Kidney (tissue), 14 donors: ENCODE measurements around the gene IRF1. TPM values are rescaled to one million over a fixed set of nuclear protein-coding genes. Genes with fewer than 3 reads are reported as not detected.
A peak's percentile ranks its signal among the peaks of the same experiment; 100 is the strongest.

Source experiments
- DNase-seq, 5 donors: peaks; one replicate each; pipeline ENCODE4 v3.0.0-alpha.2; 2013 to 2020
- FAIRE-seq: peaks from 2 replicates; lab custom pipeline; 2012; peaks lifted over from hg19 to GRCh38; lab: Jason Lieb, UNC
- H3K27ac ChIP-seq, 2 donors: one replicate each; pipeline ENCODE4 v1.7.0; 2013; ENCODE audit warnings: low read depth in 2 of 2, low read length in 2 of 2, inconsistent platforms in 1 of 2
- H3K27me3 ChIP-seq: one replicate; pipeline ENCODE4 v1.7.1; 2013; ENCODE audit warnings: low read length, inconsistent platforms; ENCODE audit not compliant: control insufficient read depth, insufficient read depth
- H3K36me3 ChIP-seq, 3 donors: one replicate each; pipeline versions ENCODE4 v1.7.0 to v1.7.1; 2013; ENCODE audit warnings: low read length in 3 of 3, control low read depth in 1 of 3, inconsistent platforms in 1 of 3; ENCODE audit not compliant: insufficient read depth in 3 of 3, control insufficient read depth in 2 of 3
- H3K4me1 ChIP-seq, 3 donors: one replicate each; pipeline versions ENCODE4 v1.7.0 to v1.7.1; 2013; ENCODE audit warnings: low read length in 3 of 3, inconsistent platforms in 1 of 3, low read depth in 1 of 3; ENCODE audit not compliant: control insufficient read depth in 2 of 3, insufficient read depth in 2 of 3
- H3K4me3 ChIP-seq, 3 donors: one replicate each; pipeline versions ENCODE4 v1.7.0 to v1.8.1; 2013; ENCODE audit warnings: low read length in 3 of 3, control low read depth in 1 of 3, inconsistent platforms in 1 of 3
- H3K9ac ChIP-seq, 3 donors: one replicate each; pipeline versions ENCODE4 v1.7.0 to v1.7.1; 2013; ENCODE audit warnings: low read length in 3 of 3, control low read depth in 1 of 3, inconsistent platforms in 1 of 3
- H3K9me3 ChIP-seq, 3 donors: one replicate each; pipeline versions ENCODE4 v1.7.0 to v1.7.1; 2013; ENCODE audit warnings: low read length in 3 of 3, control low read depth in 1 of 3, inconsistent platforms in 1 of 3; ENCODE audit not compliant: control insufficient read depth in 2 of 3, insufficient read depth in 1 of 3
- CTCF ChIP-seq: IDR thresholded peaks from 3 replicates; pipeline ENCODE4 v1.5.1; 2012; ENCODE audit warnings: mild to moderate bottlenecking, moderate library complexity, borderline replicate concordance; ENCODE audit not compliant: insufficient read depth; ENCODE audit errors: extremely low read depth
- intact Hi-C: fragments of 100-400 bp; cut with DNase I; formaldehyde crosslinking; loops from one replicate; pipeline ENCODE4 v1.11.1; 2022
- polyA plus RNA-seq: library from polyadenylated mRNA; stranded (reverse); fragments of 350-450 nt; fragmentation: Illumina TruSeq; extraction: RNeasy Lipid Tissue Mini Kit (QIAGEN cat#74804); gene quantifications from one replicate; pipeline ENCODE4 v1.2.3, GENCODE V29; 2014; ENCODE audit warnings: low read depth, low replicate concordance; ENCODE audit not compliant: insufficient read depth
- total RNA-seq: library from RNA; stranded (reverse); fragmentation: NEBNext Ultra II Directional; extraction: Animal tissue kit (Norgen Biotek cat#: 25700); gene quantifications from one replicate; pipeline ENCODE4 v1.2.1, GENCODE V29; 2021
- donor health status: control.
- donor health status: control.
- donor health status: control.
- donor health status: control.
- donor health status: control.
- donor health status: DM: yes; HTN: yes; CAD: no.
- donor health status: Normal renal cell carcinoma (clear cell type).

Gene IRF1
- total and polyA plus RNA-seq, 2 donors from 2014 or later = 20.5 to 55.6 TPM

- no peak for TF ChIP-seq CTCF
- Histone ChIP-seq H3K9me3 (no peaks in the 10 kb centered on the region), H3K9ac (no peak overlapping the region), H3K36me3 (no peaks in the 10 kb centered on the region), H3K4me1 (peaks cover 0 to 36% (median 31%) of the 10 kb centered on the region in 3 donors), H3K27ac (no peak overlapping the region), H3K27me3 (no peaks in the 10 kb centered on the region), H3K4me3 (no peak overlapping the region)
- FAIRE-seq (no peak), DNase-seq (no peak)
- intact Hi-C loops = no loop called here
Measured at GRCh38 chr5:132469380-132470009, 21.1 kb downstream of the IRF1 start.

GRCh38 chr5:132468656-132469379 is 21.8 kb downstream of the IRF1 start:
- H3K36me3 ChIP-seq = no peaks in the 10 kb centered on the region
- FAIRE-seq (no peak), DNase-seq (no peak)
- no peak overlapping the region for H3K27ac ChIP-seq
- H3K27me3 ChIP-seq = no peaks in the 10 kb centered on the region
- H3K4me1 ChIP-seq = peaks cover 0 to 40% (median 38%) of the 10 kb centered on the region in 3 donors
- H3K4me3 ChIP-seq = no peak overlapping the region
- no peak overlapping the region for H3K9ac ChIP-seq
- no peak for TF ChIP-seq CTCF
- H3K9me3 ChIP-seq = no peaks in the 10 kb centered on the region
- intact Hi-C loops = no loop called here

GRCh38 chr5:132467287-132467984 is 23.1 kb downstream of the IRF1 start:
- no peak overlapping the region for H3K4me3 ChIP-seq
- H3K27me3 ChIP-seq = no peaks in the 10 kb centered on the region
- FAIRE-seq (no peak), DNase-seq (peak in 1 of 5 donors; percentile 39)
- no peak for TF ChIP-seq CTCF
- H3K36me3 ChIP-seq = no peaks in the 10 kb centered on the region
- no peaks in the 10 kb centered on the region for H3K9me3 ChIP-seq
- H3K9ac ChIP-seq = no peak overlapping the region
- peak overlapping the region in 1 of 2 donors; percentile 8 for H3K27ac ChIP-seq
- H3K4me1 ChIP-seq = peaks cover 0 to 53% (median 48%) of the 10 kb centered on the region in 3 donors
- intact Hi-C loops = no loop called here
